Measurements from ENCODE around the gene FBXO10. TPM values are rescaled to one million over a fixed set of nuclear protein-coding genes. Genes with fewer than 3 reads are reported as not detected.

The FBXO10 gene
- total and polyA plus RNA-seq, 10 of the 15 experiments (the other 5 are each of a cell fraction or from before 2014, with no cell fraction given): 1.6 to 17.2 (median 9.6) TPM

DNA sequence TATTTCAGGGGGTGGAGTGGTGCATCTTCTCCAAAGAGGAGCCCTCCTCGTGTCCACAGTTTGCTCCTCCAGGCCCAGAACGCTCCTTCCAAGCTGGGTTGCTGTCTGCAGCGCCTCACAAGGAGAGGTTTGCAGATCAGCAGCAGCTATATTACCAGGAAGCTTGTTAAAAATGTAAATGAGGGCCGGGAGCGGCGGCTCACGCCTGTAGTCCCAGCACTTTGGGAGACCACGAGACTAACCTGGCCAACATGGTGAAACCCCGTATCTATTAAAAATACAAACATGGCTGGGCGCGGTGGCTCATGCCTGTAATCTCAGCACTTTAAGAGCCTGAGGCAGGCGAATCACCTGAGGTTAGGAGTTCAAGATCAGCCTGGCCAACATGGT lies 49.6 kb upstream of the FBXO10 start:
- no TSS peak for BruUV-seq (replicated peaks)
- no peaks in the 10 kb centered on the region for H3K4me1 ChIP-seq (ENCODE audit: control insufficient read depth, insufficient read depth, low read length)
- no peak overlapping the region for H3K9ac ChIP-seq (ENCODE audit: control insufficient read depth, insufficient read depth, low read length)
- FAIRE-seq (no peak), DNase-seq (ENCODE audit: low read depth, low spot score) (no peak), ATAC-seq (no peak)
- no peaks in the 10 kb centered on the region for H3K36me3 ChIP-seq (ENCODE audit: control insufficient read depth in 2 of 2, insufficient read depth in 2 of 2, low read length in 1 of 2)
- ChIA-PET POLR2A (interaction anchor here (0.6 kb wide), 1 partner anchor 136 kb away, joined by 4 read pairs; no protein-coding TSS in a partner anchor), CTCF (interaction anchor here (0.6 to 2.1 kb wide), 4 partner anchors 17 to 833 kb away, joined by 3 to 6 read pairs (median 4); no protein-coding TSS in a partner anchor), SMC1A (ENCODE audit: uncharacterized antibody, unreplicated experiment) (interaction anchor here (0.8 kb wide), 1 partner anchor 31 kb away, joined by 3 read pairs; no protein-coding TSS in a partner anchor), RAD21 (ENCODE audit: unreplicated experiment) (interaction anchor here (0.6 kb wide), 1 partner anchor 350 kb away, joined by 4 read pairs; no protein-coding TSS in a partner anchor)
- no peaks in the 10 kb centered on the region for H3K9me3 ChIP-seq (replicated peaks; ENCODE audit: control insufficient read depth, insufficient read depth, low read length)
- 34% methylated on average over 12 of the region's 12 CpGs for WGBS (ENCODE audit: insufficient coverage, insufficient replicate concordance, low lambda C conversion rate, missing lambda C conversion rate)
- no peak overlapping the region for H3K4me2 ChIP-seq (ENCODE audit: control insufficient read depth, insufficient read depth)
- no peaks in the 10 kb centered on the region for H4K20me1 ChIP-seq (ENCODE audit: control insufficient read depth, insufficient read depth)
- no peak overlapping the region for H2AFZ ChIP-seq (ENCODE audit: control insufficient read depth, low read depth, low read length)
- no peaks in the 10 kb centered on the region; a peak in 2 of 4 replicates for H3K27me3 ChIP-seq (replicated peaks in 1 of 2; ENCODE audit: control insufficient read depth in 2 of 2, insufficient read depth in 2 of 2, low read length in 1 of 2)
- H3K4me3 ChIP-seq: no peak overlapping the region
- intact Hi-C loops (cut with micrococcal nuclease; ENCODE audit: unreplicated experiment) (no loop called here), in situ Hi-C loops (cut with MboI) (no loop called here)
- H3K27ac ChIP-seq (ENCODE audit: control insufficient read depth, insufficient read depth): no peak overlapping the region
- no peaks in the 10 kb centered on the region for H3K79me2 ChIP-seq (ENCODE audit: control insufficient read depth, insufficient read depth, low read length)
- TF ChIP-seq RAD51 (IDR thresholded peaks at IDR 0.05) (no peak), POLR2AphosphoS5 (IDR thresholded peaks at IDR 0.05; ENCODE audit: low read length) (no peak), GABPA (IDR thresholded peaks at IDR 0.05; ENCODE audit: low read depth) (no peak), LARP7 (IDR thresholded peaks at IDR 0.05) (no peak), EGR1 (IDR thresholded peaks at IDR 0.05; ENCODE audit: borderline replicate concordance in 1 of 2, low read depth in 2 of 2, low read length in 2 of 2) (no peak), TAF1 (IDR thresholded peaks at IDR 0.05; ENCODE audit: borderline replicate concordance, low read depth, low read length) (no peak), SPI1 (IDR thresholded peaks at IDR 0.05; ENCODE audit: borderline replicate concordance, insufficient read depth, low read depth, low read length) (no peak), SUPT20H (IDR thresholded peaks at IDR 0.05; ENCODE audit: borderline replicate concordance, control insufficient read depth, low read depth, low read length) (no peak), KLF5 (IDR thresholded peaks at IDR 0.05; ENCODE audit: partially characterized antibody) (no peak), YY1 (IDR thresholded peaks at IDR 0.05; ENCODE audit: low read depth, low read length) (no peak), ZSCAN29 (IDR thresholded peaks at IDR 0.05) (no peak), E4F1 (IDR thresholded peaks at IDR 0.05; ENCODE audit: borderline replicate concordance, partially characterized antibody) (no peak), CREB1 (IDR thresholded peaks at IDR 0.05; ENCODE audit: low read depth) (no peak), TBL1XR1 (IDR thresholded peaks at IDR 0.05; ENCODE audit: low read depth, low read length) (no peak), ETV6 (conservative IDR thresholded peaks at IDR 0.05 in 1 of 2, IDR thresholded peaks at IDR 0.05 in 1 of 2; ENCODE audit: borderline replicate concordance in 1 of 2, low read depth in 1 of 2) (no peak), SIN3A (IDR thresholded peaks at IDR 0.05; ENCODE audit: low read depth, low read length) (no peak)
- TF ChIP-seq, protein P1, sequence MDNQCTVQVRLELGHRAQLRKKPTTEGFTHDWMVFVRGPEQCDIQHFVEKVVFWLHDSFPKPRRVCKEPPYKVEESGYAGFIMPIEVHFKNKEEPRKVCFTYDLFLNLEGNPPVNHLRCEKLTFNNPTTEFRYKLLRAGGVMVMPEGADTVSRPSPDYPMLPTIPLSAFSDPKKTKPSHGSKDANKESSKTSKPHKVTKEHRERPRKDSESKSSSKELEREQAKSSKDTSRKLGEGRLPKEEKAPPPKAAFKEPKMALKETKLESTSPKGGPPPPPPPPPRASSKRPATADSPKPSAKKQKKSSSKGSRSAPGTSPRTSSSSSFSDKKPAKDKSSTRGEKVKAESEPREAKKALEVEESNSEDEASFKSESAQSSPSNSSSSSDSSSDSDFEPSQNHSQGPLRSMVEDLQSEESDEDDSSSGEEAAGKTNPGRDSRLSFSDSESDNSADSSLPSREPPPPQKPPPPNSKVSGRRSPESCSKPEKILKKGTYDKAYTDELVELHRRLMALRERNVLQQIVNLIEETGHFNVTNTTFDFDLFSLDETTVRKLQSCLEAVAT (IDR thresholded peaks at IDR 0.05): no peak
- TF ChIP-seq, protein P2, sequence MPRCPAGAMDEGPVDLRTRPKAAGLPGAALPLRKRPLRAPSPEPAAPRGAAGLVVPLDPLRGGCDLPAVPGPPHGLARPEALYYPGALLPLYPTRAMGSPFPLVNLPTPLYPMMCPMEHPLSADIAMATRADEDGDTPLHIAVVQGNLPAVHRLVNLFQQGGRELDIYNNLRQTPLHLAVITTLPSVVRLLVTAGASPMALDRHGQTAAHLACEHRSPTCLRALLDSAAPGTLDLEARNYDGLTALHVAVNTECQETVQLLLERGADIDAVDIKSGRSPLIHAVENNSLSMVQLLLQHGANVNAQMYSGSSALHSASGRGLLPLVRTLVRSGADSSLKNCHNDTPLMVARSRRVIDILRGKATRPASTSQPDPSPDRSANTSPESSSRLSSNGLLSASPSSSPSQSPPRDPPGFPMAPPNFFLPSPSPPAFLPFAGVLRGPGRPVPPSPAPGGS (IDR thresholded peaks at IDR 0.05; ENCODE audit: borderline replicate concordance, insufficient read depth, low read depth, low read length, poor library complexity, severe bottlenecking): no peak
- TF ChIP-seq, protein P3, sequence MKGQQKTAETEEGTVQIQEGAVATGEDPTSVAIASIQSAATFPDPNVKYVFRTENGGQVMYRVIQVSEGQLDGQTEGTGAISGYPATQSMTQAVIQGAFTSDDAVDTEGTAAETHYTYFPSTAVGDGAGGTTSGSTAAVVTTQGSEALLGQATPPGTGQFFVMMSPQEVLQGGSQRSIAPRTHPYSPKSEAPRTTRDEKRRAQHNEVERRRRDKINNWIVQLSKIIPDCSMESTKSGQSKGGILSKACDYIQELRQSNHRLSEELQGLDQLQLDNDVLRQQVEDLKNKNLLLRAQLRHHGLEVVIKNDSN (IDR thresholded peaks at IDR 0.05; ENCODE audit: borderline replicate concordance, extremely low read length, insufficient read depth, low read depth, low read length): no peak
